Hematopoietic multipotent progenitor cell treated with erythropoietin and hydrocortisone succinate and interleukin-3 and kit ligand, for 4 days (in vitro differentiated cells): Measurements from ENCODE around the gene PUS7.
"Not testable (repeated sequence)": the region's sequence is repeated elsewhere in the genome, so short reads cannot be mapped to it uniquely, and the experiment has no call there.

Experiments
- DNase-seq: peaks from one replicate; pipeline ENCODE4 v3.0.0-alpha.2; 2015

PUS7 gene

DNA sequence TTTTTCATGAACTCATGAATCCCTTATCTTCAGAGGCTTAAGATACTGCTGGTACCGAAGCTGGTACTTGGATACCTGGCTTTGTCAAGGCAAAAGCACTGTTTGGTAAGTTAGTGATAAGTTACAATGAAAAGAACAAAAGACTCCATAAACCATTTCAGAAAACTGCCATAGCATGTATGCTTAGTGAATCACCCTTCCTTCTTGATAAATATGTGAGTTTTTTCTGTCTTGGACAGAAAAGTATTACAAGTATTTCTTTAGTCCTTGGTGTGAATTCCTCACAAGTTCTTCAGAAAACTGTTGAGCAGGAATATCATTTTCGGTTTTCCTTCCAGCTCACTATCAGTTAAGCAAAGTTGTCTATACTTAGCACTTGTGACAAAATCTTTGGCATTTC is 25.6 kb downstream of the PUS7 start:
- no peak for DNase-seq

DNA sequence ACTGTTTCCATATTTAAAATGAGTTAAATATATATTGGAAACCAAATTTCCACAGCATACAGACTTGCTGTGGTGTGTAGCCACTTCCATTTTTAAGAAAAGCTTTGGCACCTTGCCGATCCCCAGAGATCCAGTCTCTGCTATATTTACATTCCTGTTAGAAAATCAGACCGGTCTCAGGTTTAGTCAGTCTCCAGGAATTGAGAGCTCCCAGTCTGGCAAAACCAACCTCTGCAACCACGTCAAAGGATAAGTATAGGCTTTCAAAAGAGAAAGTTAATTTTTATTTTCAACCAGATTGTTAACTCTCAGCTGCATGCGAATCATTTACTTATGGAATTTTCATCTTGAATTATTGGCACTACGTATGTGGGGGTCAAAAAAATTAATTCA is 28.2 kb downstream of the PUS7 start:
- no peak for DNase-seq

- DNase-seq = no peak
Measured at GRCh38 chr7:105493196-105493922, 28.7 kb downstream of the PUS7 start.

DNA sequence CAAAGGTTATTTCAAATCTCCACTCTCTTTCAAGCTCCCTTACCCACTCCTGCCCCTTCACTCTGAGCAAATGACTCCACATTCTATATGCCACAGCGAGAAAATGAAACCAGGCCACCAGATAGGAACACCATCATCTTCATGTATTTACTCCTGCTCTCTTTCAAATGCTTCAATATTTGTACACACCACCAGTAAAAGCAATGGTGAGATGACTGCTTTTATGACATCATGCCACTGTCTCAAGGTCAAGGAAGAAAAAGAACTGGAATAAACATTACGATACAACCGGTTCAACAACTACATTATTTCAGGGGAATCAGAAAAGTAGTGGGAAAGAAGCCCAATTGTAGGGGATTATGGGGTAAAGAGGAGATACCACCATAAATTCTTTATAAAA is 32.7 kb downstream of the PUS7 start:
- DNase-seq = no peak

DNA sequence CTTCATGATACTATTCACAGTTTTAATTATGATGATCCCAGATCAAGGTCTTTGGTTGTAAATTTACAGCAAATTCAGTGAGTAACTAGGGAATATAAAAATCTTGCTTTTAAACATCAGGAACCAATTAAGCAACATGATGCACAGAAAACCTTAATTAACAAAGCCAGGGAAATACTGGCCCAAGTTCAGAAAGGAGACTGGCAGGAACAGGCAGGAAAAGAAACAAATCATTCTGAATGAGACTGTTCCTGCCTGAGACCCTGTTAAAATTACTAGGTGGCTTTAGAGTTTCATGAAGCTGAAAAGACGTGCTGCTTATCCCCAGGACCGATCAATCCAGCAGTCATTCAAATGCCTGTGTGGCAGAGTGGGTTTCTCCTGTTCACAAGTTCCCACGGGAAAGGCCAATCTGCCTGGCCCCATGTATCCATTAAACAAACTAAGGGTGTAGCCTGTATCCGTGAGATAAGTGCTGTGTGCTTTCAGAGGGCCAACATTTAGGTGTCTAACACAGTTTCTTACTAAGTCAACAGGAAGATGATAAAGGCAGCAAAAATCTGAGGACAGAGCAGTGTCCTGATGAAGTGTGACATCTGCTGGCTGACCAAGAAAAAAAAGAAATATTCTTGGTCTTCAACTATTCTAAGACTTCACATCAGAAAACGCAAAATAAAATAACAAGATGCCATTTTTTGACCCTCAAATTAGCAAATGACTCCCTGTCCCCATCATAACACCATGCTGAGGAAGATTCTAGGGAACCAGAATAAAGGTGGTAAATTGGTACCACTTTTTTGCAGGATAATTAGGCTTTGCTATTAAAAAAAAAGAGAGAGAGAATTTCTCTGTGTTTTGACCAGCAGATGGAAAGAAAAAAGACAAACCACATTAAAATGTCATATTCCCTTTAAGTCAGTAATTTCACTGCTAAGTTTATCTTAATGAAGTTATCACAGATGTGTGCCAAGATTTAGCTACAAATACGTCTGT is 34.2 kb downstream of the PUS7 start:
- peak; percentile 55 for DNase-seq

- no peak for DNase-seq
Measured at GRCh38 chr7:105480931-105481330, 41.1 kb downstream of the PUS7 start.

GRCh38 chr7:105478606-105479005 is 43.5 kb downstream of the PUS7 start:
- no peak for DNase-seq

- DNase-seq = no peak
Measured at GRCh38 chr7:105477908-105478307, 44.2 kb downstream of the PUS7 start.

DNA sequence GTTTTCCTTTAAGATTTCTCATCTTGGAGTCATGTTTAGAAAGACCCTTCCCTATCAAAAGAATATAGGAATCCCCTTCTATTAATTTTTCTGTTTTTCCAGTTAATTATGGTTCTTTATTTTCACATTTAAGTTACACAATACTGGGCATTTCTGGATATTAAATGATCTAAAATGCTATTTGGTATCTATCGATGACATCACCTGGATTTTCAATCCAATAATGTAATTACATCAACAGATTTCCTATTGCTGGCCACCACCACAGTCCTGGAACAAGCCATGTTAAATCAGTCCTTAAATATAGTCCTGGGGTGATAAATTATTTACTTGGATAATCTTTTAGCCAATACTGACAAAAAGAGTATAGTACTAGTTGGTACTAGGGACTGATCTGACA is 48.0 kb downstream of the PUS7 start:
- no peak for DNase-seq

GRCh38 chr7:105473163-105473562 is 48.9 kb downstream of the PUS7 start:
- DNase-seq = no peak

- no peak for DNase-seq
Measured at GRCh38 chr7:105470846-105471245, 51.2 kb downstream of the PUS7 start.

GRCh38 chr7:105470090-105470489 is 52.0 kb downstream of the PUS7 start:
- DNase-seq = no peak

DNA sequence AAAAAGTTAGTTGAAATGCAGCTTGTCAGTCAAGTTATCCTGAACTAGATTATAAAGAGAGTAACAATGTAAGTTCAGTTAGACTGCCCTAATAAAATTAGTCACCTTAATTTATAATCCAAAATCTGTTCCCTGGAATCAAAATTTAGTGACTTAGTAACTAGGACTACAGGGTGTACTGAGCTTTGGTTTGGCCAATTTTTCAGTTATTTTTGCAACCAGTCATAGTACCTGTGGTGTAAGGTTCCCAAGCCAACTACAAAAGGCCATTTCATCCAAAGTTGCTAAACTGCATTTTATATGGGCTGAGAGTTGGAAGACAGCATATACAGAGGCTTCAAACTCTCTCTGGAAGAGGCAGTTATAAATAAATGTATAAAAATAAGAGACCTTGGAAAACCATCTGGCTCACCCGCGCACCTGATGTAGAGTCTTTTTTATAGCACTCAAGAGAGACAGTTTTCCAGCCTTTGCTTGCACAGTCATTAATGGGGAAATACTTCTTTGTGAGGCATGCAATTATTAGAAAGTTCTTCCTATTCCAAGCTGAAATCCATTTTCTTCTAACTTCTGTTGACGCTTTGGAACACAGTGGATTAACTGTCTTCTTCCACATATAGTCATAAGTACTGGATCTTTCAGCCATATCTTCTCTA is 59.2 kb downstream of the PUS7 start:
- DNase-seq = no peak

DNA sequence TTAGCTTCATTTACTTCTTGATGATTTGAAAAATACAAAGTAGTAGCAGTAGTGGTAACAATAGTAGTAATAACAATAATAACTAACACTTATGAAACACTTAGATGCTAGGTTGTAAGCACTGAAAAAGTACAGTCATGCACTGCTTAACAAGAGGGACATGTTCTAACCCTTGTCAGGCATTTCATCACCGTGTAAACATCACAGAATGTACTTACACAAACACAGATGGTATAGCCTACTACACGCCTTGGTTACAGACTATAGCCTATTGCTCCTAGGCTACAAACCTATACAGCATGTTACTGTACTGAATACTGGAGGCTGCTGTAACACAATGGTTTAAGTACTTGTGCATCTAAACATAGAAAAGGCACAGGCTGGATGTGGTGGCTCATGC is 60.6 kb downstream of the PUS7 start:
- no peak for DNase-seq

- DNase-seq = no peak
Measured at GRCh38 chr7:105457619-105458225, 64.3 kb downstream of the PUS7 start.

GRCh38 chr7:105454921-105455320 is 67.2 kb downstream of the PUS7 start:
- no peak for DNase-seq

GRCh38 chr7:105454095-105454747 is 67.8 kb downstream of the PUS7 start:
- no peak for DNase-seq

GRCh38 chr7:105452085-105452484 is 70.0 kb downstream of the PUS7 start:
- DNase-seq = no peak

DNA sequence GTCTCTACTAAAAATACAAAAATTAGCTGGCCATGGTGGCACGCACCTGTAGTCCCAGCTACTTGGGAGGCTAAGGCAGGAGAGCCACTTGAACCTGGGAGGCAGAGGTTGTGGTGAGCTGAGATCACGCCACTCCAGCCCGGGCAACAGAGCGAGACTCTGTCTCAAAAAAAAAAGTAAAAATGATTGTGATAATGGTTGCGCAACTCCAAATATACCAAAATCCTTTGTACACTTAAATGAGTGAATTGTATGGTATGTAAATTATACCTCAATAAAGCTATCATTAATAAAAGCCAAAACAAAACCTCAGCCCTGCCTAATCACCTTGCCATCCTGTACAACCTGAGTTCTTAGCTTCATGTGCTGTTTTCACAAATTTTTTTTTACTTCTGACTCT is 71.2 kb downstream of the PUS7 start:
- DNase-seq = not testable (repeated sequence)

DNA sequence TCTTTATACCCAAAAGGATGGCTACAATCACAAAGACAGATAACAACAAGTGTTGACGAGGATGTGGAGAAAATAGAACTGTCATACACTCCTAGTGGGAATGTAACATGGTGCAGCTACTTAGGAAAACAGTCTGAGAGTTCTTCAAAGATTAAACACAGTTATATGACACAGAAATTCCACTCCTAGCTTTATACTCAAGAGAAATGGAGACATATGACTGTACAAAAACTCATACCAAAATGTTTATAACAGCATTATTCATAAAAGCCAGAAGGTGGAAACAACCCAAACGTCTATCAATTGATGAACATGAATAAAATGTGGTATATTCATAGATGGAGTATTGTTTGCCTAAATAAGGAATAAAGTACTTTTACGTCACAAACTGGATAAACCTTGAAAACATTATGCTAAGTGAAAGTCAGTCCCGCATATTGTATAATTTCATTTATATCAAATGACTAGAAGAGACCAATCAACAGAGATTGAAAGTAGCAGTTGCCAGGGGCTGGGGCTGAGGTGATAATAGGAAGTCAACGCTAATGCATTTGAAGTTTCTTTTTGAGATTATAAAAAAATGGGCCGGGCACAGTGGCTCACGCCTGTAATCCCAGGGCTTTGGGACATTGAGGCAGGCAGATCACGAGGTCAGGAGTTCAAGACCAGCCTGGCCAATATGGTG is 71.8 kb downstream of the PUS7 start:
- no peak for DNase-seq

DNA sequence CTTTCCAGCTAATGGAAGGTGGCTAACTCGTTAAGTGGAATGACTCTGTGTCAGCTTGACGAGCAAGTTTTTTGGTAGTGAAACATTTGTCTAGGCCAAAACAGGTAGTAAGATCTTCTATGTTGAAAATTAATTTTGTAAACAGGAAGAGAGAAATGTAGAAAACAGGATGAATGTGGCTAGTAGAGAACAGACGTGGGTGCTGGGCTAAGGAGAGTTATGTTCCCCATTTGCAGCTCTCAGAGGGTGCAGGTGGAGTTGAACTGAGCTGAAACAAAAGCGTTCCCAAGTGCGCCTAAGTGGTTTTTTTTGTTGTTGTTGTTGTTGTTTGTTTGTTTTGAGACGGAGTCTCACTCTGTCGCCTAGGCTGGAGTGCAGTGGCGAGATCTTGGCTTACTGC is 73.9 kb downstream of the PUS7 start:
- DNase-seq = peak; percentile 12
